GM21619 (cell line): ENCODE measurements around the gene GNAT1.

Experiments
- ATAC-seq: cut with Tn5 transposase; IDR thresholded peaks from one replicate; pipeline ENCODE4 v1.9.1; 2021; ENCODE audit not compliant: unreplicated experiment

Gene GNAT1

GRCh38 chr3:50190936-50191660 is at the start of gene GNAT1:
Gene GNAT1, plus strand, starts transcription at chr3:50191610. Its CDS starts 116 bp downstream, at chr3:50191726.
- no peak for ATAC-seq

- no peak for ATAC-seq
These were observed 45.0 kb upstream of the GNAT1 start for GRCh38 chr3:50146316-50146901.

GRCh38 chr3:50147016-50147415 is 44.4 kb upstream of the GNAT1 start:
- ATAC-seq: no peak

GRCh38 chr3:50147447-50147846 is 44.0 kb upstream of the GNAT1 start:
- ATAC-seq: no peak

- ATAC-seq: no peak
These were observed 43.5 kb upstream of the GNAT1 start for GRCh38 chr3:50147861-50148260.

- no peak for ATAC-seq
These were observed 41.0 kb upstream of the GNAT1 start for GRCh38 chr3:50150404-50150750.

- ATAC-seq: no peak
These were observed 40.3 kb upstream of the GNAT1 start for GRCh38 chr3:50150863-50151686.

GRCh38 chr3:50151728-50152127 is 39.7 kb upstream of the GNAT1 start:
- ATAC-seq: no peak

- no peak for ATAC-seq
These were observed 37.5 kb upstream of the GNAT1 start for GRCh38 chr3:50153782-50154475.

- ATAC-seq: peak; percentile 31
These were observed 37.0 kb upstream of the GNAT1 start for GRCh38 chr3:50154476-50154839.

- ATAC-seq: peak; percentile 73
These were observed 36.4 kb upstream of the GNAT1 start, which contains the start of gene SEMA3F for GRCh38 chr3:50154840-50155490. Gene SEMA3F, plus strand, starts transcription at chr3:50155324. Its CDS starts 4,299 bp downstream, at chr3:50159623.

GRCh38 chr3:50155491-50155878 is 35.9 kb upstream of the GNAT1 start:
- ATAC-seq: no peak

- no peak for ATAC-seq
These were observed 35.5 kb upstream of the GNAT1 start for GRCh38 chr3:50155891-50156290.

- no peak for ATAC-seq
These were observed 34.6 kb upstream of the GNAT1 start for GRCh38 chr3:50156549-50157493.

- no peak for ATAC-seq
These were observed 33.4 kb upstream of the GNAT1 start for GRCh38 chr3:50157827-50158529.

GRCh38 chr3:50158530-50159146 is 32.8 kb upstream of the GNAT1 start:
- no peak for ATAC-seq

GRCh38 chr3:50160561-50160983 is 30.8 kb upstream of the GNAT1 start:
- ATAC-seq: no peak

- ATAC-seq: no peak
These were observed 30.1 kb upstream of the GNAT1 start for GRCh38 chr3:50161320-50161719.
